CD8-positive, alpha-beta memory T cell (primary cell): ENCODE measurements around the gene OTOP2. TPM values are rescaled to one million over a fixed set of nuclear protein-coding genes. Genes with fewer than 3 reads are reported as not detected.

Experiments used
- polyA plus RNA-seq: library from polyadenylated mRNA; unstranded; fragments of 300-500 nt; fragmentation: Illumina TruSeq; gene quantifications from one replicate; pipeline ENCODE4 v1.2.3, GENCODE V29; 2021
- total RNA-seq, 2 experiments: library from RNA; stranded (reverse); gene quantifications; one replicate each; pipeline ENCODE4 v1.2.3, GENCODE V29; 2021

Gene OTOP2
- total and polyA plus RNA-seq, 3 experiments from 2014 or later = not detected

Other genes with a start within 250 kb of the OTOP2 start
- not detected for gene CD300LF, start 211.3 kb upstream of the OTOP2 start, total RNA-seq
- not detected for gene CD300LF, start 211.3 kb upstream of the OTOP2 start, polyA plus RNA-seq
- 1 to 10 TPM; 5.8 to 6.0 TPM for gene RAB37, start 187.0 kb upstream of the OTOP2 start, total RNA-seq
- 125 TPM for gene RAB37, start 187.0 kb upstream of the OTOP2 start, polyA plus RNA-seq
- 100 to 1,000 TPM; 131 to 133 TPM for gene NHERF1, start 175.6 kb upstream of the OTOP2 start, total RNA-seq
- gene NHERF1, start 175.6 kb upstream of the OTOP2 start, polyA plus RNA-seq = 674 TPM
- 10 to 100 TPM; 42.7 to 44.5 TPM for gene NAT9, start 147.9 kb upstream of the OTOP2 start, total RNA-seq
- gene NAT9, start 147.9 kb upstream of the OTOP2 start, polyA plus RNA-seq = 17.1 TPM
- not detected for gene GRIN2C, start 64.4 kb upstream of the OTOP2 start, total RNA-seq
- gene GRIN2C, start 64.4 kb upstream of the OTOP2 start, polyA plus RNA-seq = not detected
- 10 to 100 TPM; 32.9 to 33.3 TPM for gene FDXR, start 51.3 kb upstream of the OTOP2 start, total RNA-seq
- 6.4 TPM for gene FDXR, start 51.3 kb upstream of the OTOP2 start, polyA plus RNA-seq
- not detected for gene FADS6, start 30.6 kb upstream of the OTOP2 start, total RNA-seq
- gene FADS6, start 30.6 kb upstream of the OTOP2 start, polyA plus RNA-seq = not detected
- gene USH1G, start 1.0 kb upstream of the OTOP2 start, total RNA-seq = not detected
- not detected for gene USH1G, start 1.0 kb upstream of the OTOP2 start, polyA plus RNA-seq
- gene OTOP3, start 11.6 kb downstream of the OTOP2 start, total RNA-seq = not detected
- gene OTOP3, start 11.6 kb downstream of the OTOP2 start, polyA plus RNA-seq = not detected
- 1 to 10 TPM in 1 of 2 experiments, under 1 TPM in 1; 0.91 to 2.3 TPM for gene HID1, start 48.5 kb downstream of the OTOP2 start, total RNA-seq
- 5.2 TPM for gene HID1, start 48.5 kb downstream of the OTOP2 start, polyA plus RNA-seq
- 1 to 10 TPM; 1.5 to 1.7 TPM for gene CDR2L, start 63.4 kb downstream of the OTOP2 start, total RNA-seq
- gene CDR2L, start 63.4 kb downstream of the OTOP2 start, polyA plus RNA-seq = 0.06 TPM
- 10 to 100 TPM; 65.5 to 68.8 TPM for gene MRPL58, start 88.4 kb downstream of the OTOP2 start, total RNA-seq
- 48.0 TPM for gene MRPL58, start 88.4 kb downstream of the OTOP2 start, polyA plus RNA-seq
- 100 to 1,000 TPM; 179 to 198 TPM for gene ATP5PD, start 122.7 kb downstream of the OTOP2 start, total RNA-seq
- 345 TPM for gene ATP5PD, start 122.7 kb downstream of the OTOP2 start, polyA plus RNA-seq
- 10 to 100 TPM; 22.2 to 23.8 TPM for gene KCTD2, start 123.0 kb downstream of the OTOP2 start, total RNA-seq
- gene KCTD2, start 123.0 kb downstream of the OTOP2 start, polyA plus RNA-seq = 8.0 TPM
- 1 to 10 TPM; 1.3 to 1.9 TPM for gene SLC16A5, start 163.7 kb downstream of the OTOP2 start, total RNA-seq
- 0.82 TPM for gene SLC16A5, start 163.7 kb downstream of the OTOP2 start, polyA plus RNA-seq
- gene ARMC7, start 185.7 kb downstream of the OTOP2 start, total RNA-seq = 10 to 100 TPM; 15.2 to 15.9 TPM
- gene ARMC7, start 185.7 kb downstream of the OTOP2 start, polyA plus RNA-seq = 4.0 TPM
- 10 to 100 TPM; 75.7 to 84.8 TPM for gene NT5C, start 207.5 kb downstream of the OTOP2 start, total RNA-seq
- 42.3 TPM for gene NT5C, start 207.5 kb downstream of the OTOP2 start, polyA plus RNA-seq
- 100 to 1,000 TPM; 189 to 200 TPM for gene JPT1, start 230.2 kb downstream of the OTOP2 start, total RNA-seq
- gene JPT1, start 230.2 kb downstream of the OTOP2 start, polyA plus RNA-seq = 123 TPM